Activated T-cell treated with anti-CD3 and anti-CD28 coated beads, Interleukin-2, amount 50 U/mL, for 4 hours (primary cell): Measurements from ENCODE around the gene MPHOSPH6. TPM values are rescaled to one million over a fixed set of nuclear protein-coding genes. Genes with fewer than 3 reads are reported as not detected.
"Not testable (repeated sequence)": the region's sequence is repeated elsewhere in the genome, so short reads cannot be mapped to it uniquely, and the experiment has no call there.

Source experiments
- ATAC-seq, 2 donors: fragments of 200-7000 bp; cut with Tn5 transposase; one replicate each; pipeline ENCODE4 v1.10.0; 2021
- DNase-seq: peaks from one replicate; pipeline ENCODE4 v3.0.0-alpha.2; 2020
- H3K27me3 Mint-ChIP-seq: one replicate; pipeline ENCODE4 v1.8.0; 2021; ENCODE audit warnings: low read depth, mixed read lengths
- H3K36me3 Mint-ChIP-seq: one replicate; pipeline ENCODE4 v1.8.0; 2022; ENCODE audit warnings: mixed read lengths; ENCODE audit not compliant: insufficient read depth
- H3K4me1 Mint-ChIP-seq: one replicate; pipeline ENCODE4 v1.8.0; 2021; ENCODE audit warnings: low read depth, mixed read lengths
- H3K4me3 Mint-ChIP-seq: one replicate; pipeline ENCODE4 v1.8.0; 2021; ENCODE audit warnings: mild to moderate bottlenecking, moderate library complexity, mixed read lengths
- H3K9me3 Mint-ChIP-seq: one replicate; pipeline ENCODE4 v1.8.0; 2021; ENCODE audit warnings: mixed read lengths
- total RNA-seq, 3 donors: library from RNA; stranded (reverse); gene quantifications; one replicate each; pipeline ENCODE4 v1.2.1, GENCODE V29; 2021

MPHOSPH6 gene, protein sequence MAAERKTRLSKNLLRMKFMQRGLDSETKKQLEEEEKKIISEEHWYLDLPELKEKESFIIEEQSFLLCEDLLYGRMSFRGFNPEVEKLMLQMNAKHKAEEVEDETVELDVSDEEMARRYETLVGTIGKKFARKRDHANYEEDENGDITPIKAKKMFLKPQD
- 10 to 100 TPM; 51.7 to 60.0 (median 59.3) TPM for total RNA-seq

DNA sequence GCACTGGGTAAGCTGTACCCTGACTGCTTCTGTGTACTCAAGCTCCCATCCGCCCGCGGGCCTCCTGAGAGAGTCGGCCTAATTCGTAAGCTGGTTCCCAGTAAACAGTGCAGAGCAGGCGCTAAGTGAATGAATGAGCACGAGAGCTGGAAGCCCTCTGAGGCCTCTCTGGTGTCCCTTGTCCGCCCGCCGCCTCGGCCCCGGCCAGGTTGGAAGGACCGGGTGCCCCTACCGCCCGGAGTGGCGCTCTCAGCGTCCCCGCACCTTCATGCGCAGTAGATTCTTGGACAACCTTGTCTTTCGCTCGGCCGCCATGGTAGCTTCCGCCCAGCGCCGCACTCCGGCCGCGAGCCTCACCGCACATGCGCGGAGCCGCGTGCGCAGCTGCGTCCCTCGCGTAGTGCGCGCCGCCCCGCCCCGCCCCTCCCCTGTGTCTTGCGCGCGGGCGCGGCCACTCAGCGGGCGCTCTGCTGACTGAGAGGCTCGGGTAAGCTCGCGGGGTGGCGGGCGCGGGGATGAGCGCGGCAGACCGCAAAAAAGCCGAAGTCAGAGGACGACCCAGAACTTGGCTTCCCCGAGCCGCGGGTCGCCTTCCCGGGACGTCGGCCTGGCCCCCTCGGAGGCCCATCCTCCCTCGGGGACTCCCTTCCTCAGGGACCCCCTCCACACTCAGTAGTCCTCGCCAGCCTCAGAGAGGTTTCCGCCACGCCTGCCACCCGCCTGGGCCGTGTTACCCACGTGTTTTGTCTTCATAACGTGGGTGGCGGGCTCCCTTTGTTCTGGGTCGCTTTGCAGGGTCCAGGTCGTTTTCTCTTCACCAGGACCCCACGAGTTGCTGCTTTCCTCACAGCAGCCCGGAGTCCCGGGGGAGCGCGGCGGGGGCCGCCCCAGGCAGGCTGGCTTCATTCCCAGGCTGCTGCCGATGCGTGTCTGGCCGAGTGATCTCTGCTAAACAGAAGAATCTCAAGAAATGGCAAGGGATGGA lies at the start of gene MPHOSPH6:
Gene MPHOSPH6 (minus strand): TSS at position 364 of the 985 bp plus-strand sequence. CDS start 49 bp downstream, at position 315.
- H3K9me3 Mint-ChIP-seq, result no peaks in the 10 kb centered on the region
- ATAC-seq (peak; percentile 96 to 97), DNase-seq (peak; percentile 88)
- peaks cover 14% of the 10 kb centered on the region for H3K27me3 Mint-ChIP-seq
- H3K36me3 Mint-ChIP-seq, result peaks cover 21% of the 10 kb centered on the region
- peak within 1 kb of the TSS; percentile 92 for H3K4me3 Mint-ChIP-seq
- H3K4me1 Mint-ChIP-seq, result peaks cover 25% of the 10 kb centered on the region

DNA sequence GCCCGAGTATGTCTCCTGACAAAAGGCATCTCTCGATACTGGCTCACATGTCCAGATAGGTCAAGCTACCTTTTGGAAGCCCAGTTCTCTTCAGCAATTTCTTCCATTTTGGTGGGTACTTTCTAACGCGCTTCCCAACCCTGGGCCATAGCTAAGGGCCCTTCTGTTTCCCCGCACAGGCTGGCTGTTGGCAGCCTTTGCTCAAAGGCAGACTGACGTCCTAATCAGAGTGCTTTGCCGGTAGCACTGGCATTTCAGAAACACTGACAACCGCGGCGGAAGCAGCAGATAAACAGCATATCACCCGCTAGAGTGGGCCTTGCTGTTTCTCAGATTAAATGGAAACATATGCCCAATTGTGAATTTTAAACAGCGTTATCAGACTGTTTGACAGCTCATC lies 49.3 kb upstream of the MPHOSPH6 start:
- Mint-ChIP-seq H3K36me3 (no peaks in the 10 kb centered on the region), H3K4me3 (no peak overlapping the region), H3K27me3 (peaks cover 8% of the 10 kb centered on the region), H3K4me1 (no peaks in the 10 kb centered on the region), H3K9me3 (no peaks in the 10 kb centered on the region)
- DNase-seq (no peak), ATAC-seq (no peak)

DNA sequence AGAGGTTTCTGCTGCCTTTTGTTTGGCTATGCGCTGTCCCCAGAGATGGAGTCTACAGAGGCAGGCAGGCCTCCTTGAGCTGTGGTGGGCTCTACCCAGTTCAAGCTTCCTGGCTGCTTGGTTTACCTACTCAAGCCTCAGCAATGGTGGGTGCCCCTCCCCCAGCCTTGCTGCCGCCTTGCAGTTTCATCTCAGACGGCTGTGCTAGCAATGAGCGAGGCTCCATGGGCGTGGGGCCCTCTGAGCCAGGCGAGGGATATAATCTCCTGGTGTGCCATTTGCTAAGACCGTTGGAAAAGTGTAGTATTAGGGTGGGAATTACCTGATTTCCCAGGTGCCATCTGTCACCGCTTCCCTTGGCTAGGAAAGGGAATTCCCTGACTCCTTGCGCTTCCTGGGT lies 39.3 kb upstream of the MPHOSPH6 start:
- not testable (repeated sequence) for ATAC-seq, H3K9me3 Mint-ChIP-seq, H3K4me3 Mint-ChIP-seq, DNase-seq, H3K36me3 Mint-ChIP-seq, H3K4me1 Mint-ChIP-seq
- peaks cover 21% of the 10 kb centered on the region for H3K27me3 Mint-ChIP-seq

DNA sequence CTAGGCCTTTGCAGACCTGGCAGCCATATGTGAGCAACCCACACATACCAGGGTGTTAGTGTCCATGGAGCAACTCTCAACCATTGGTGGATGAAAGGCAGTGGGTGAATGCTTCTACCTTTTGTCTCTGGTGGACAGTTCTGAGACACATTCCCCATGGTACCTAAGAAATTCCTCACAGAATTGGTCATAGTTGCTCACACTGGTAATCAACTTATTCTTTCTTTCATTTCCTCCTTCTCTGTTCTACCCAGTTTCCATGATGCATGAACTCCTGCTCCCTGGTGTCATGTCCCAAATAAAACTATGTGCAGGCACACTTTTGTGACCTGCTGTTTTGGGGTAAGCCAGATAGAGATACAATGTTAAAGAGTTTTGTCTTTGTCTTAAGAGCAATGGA lies 33.2 kb upstream of the MPHOSPH6 start:
- Mint-ChIP-seq H3K36me3 (no peaks in the 10 kb centered on the region), H3K27me3 (peaks cover 6% of the 10 kb centered on the region), H3K4me3 (no peak overlapping the region), H3K4me1 (no peaks in the 10 kb centered on the region), H3K9me3 (peaks cover 4% of the 10 kb centered on the region)
- ATAC-seq (no peak), DNase-seq (no peak)

DNA sequence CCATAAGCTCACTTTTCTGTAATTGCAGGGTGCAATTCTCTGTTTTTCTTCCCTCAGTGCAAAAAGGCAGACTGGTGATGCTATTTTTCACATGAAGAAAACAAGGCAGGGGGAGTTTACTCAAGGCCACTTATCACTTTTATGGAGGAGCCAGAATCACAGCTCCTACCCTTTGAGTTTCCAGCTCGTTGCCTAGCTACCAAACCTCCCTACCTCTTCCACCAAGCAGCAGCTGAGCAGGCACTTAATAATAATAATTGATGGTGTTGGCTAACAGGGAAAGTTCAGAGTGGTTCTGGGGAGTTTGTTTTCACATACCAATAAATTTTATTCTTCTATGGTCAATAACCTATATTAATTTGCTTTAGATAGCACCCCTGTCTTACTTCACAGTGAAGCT lies 31.9 kb upstream of the MPHOSPH6 start:
- Mint-ChIP-seq H3K36me3 (no peaks in the 10 kb centered on the region), H3K9me3 (peaks cover 4% of the 10 kb centered on the region), H3K4me3 (no peak overlapping the region), H3K4me1 (no peaks in the 10 kb centered on the region), H3K27me3 (peaks cover 3% of the 10 kb centered on the region)
- DNase-seq (no peak), ATAC-seq (no peak)

DNA sequence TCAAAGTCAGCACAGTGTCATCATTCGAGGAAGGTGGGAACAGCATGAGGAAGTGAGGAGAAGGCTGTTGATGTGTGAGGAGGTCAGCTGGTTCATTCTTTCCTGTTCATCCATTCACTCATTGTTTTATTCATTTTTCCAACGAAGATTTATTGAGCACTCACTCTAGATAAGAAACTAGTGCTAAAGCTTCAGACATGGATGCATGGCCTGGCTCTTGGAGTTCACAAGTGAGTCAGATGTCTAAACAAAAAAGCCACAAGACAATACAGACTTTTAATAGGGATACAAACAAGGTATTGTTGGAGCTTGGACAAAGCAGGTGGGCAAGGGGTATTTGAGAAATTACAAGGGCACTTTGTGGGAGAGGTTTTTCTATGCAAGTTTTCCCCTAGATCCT lies 31.3 kb upstream of the MPHOSPH6 start:
- H3K27me3 Mint-ChIP-seq, result peaks cover under 1% of the 10 kb centered on the region

DNA sequence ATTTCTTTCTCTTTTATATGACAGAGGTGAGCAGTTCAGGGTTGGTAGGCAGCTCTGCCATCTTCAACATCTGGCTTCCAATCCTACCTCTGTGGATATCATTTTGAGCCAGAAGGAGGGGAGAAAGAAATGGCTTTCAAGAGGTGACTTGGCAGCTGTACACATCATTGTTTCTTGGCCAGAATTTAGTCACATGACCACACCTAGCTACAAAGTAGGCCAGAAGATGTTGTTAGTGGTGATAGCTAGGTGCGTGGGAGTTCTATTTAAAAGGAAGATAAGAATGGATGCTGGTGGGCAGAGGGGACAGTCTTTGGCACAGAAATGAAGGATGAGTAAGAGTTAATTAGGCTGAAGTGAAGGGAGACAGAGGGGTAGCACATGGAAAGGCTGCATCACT lies 29.2 kb upstream of the MPHOSPH6 start:
- H3K4me3 Mint-ChIP-seq, result no peak overlapping the region
- ATAC-seq, result peak in 1 of 2 donors; percentile 14

More for the DNA sequence above, 31.3 kb upstream of the MPHOSPH6 start:
- ATAC-seq (no peak), DNase-seq (no peak)
- Mint-ChIP-seq H3K9me3 (peaks cover 4% of the 10 kb centered on the region), H3K4me3 (no peak overlapping the region), H3K4me1 (no peaks in the 10 kb centered on the region), H3K36me3 (no peaks in the 10 kb centered on the region)

DNA sequence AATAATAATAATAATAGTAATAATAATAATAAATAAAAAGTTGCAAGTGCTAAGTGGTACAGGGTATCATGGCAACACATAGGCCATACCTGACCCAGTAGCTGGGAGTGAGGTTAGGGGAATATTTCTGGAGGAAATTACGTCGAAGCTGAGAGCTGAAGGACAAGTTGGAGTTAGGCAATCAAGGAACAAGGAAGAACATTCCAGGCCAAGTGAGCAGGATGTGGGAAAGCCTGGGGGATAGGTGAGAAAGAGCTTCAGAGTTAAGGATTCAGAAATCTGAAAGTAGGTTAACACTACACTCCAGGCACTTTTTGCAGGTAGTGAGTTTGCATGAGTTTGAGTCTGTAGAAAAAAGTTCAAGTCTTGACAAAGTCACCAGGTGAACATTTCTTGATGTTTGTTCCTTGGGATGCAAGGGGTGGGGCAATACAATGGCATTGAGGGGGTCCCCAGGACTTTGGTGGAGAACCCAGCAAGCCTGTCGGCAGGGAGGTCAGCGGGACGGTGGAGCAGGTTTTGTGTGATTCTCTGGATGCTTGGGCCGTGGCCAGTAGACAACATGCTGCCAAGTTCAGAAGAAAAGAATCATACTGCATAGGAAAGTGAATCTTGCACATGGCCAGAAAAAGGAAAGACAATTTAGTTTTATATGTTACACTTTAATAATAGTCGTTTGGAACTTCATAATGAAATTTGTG lies 27.7 kb upstream of the MPHOSPH6 start:
- Mint-ChIP-seq H3K27me3 (no peaks in the 10 kb centered on the region), H3K36me3 (no peaks in the 10 kb centered on the region), H3K9me3 (peaks cover 4% of the 10 kb centered on the region), H3K4me1 (peaks cover 8% of the 10 kb centered on the region), H3K4me3 (no peak overlapping the region)
- DNase-seq (no peak), ATAC-seq (no peak)

More for the DNA sequence above, 29.2 kb upstream of the MPHOSPH6 start:
- Mint-ChIP-seq H3K36me3 (no peaks in the 10 kb centered on the region), H3K9me3 (peaks cover 4% of the 10 kb centered on the region), H3K4me1 (no peaks in the 10 kb centered on the region), H3K27me3 (no peaks in the 10 kb centered on the region)
- DNase-seq, result no peak

DNA sequence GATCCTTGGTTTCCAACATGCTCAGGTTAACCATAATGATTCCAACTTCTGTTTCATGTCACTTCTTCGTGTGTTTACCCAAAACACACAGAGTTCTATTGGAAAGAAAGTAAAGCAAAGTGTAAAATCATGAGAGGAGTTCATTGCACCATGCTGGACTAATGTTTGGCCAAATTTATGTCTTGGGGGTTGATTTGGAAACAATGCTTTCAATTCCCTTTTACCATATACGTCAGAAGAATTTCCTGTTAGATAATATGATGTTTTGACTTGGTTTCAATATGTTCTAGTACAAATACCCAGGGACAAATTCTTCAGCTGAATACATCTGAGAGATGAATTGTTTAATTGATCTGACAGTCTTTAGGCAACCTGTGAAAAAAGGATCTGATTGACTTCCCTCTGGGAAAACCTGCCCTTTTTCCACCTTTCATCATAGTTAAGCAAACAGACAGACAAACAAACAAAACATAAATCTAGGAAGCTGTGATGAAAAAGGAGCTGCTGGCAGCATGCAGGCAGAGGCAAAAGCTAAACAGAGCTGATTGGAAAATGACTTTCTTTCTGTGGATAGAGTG lies 26.0 kb upstream of the MPHOSPH6 start:
- Mint-ChIP-seq H3K4me1 (peaks cover 13% of the 10 kb centered on the region), H3K4me3 (no peak overlapping the region), H3K27me3 (no peaks in the 10 kb centered on the region), H3K36me3 (no peaks in the 10 kb centered on the region), H3K9me3 (peaks cover under 1% of the 10 kb centered on the region)
- ATAC-seq, result no peak
- DNase-seq, result no peak

DNA sequence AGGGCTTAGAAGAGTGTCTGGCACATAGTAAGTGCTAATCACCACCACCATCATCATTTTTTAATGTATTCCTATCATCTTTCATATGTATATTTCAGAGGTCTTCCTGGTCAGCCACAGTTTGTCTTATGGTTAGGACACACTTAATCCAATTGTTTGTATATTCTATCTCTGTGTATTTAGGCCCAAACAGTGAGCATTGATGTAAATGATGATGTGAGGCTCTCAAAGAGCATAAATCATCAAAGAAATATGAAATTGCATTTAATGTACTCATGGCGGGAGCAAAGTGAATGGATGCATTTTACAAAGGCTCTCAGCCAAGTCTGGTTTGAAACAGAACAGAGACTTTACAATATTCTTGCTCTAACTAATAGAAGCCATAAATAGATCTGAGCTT lies 24.1 kb upstream of the MPHOSPH6 start:
- Mint-ChIP-seq H3K4me3 (no peak overlapping the region), H3K9me3 (no peaks in the 10 kb centered on the region), H3K27me3 (peaks cover 2% of the 10 kb centered on the region), H3K36me3 (no peaks in the 10 kb centered on the region), H3K4me1 (peaks cover 13% of the 10 kb centered on the region)
- DNase-seq (no peak), ATAC-seq (no peak)

DNA sequence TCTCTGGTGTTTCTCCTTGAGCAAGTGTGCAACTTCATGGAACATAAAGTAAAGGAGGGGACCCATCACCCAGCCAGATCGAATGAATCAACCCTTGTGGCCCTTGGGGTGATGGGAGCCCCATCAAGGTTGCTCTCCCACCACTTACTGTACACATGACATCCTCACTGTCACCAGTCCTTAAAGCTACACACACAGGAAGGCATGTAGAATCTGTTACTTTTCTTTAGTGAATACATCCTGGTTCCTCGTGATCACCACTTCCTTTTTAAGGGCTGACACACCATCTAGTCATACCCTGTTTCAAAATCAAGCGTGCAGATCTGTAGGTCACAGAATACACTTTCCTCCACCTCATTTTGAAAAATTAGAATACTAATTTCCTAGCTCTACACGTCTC lies 22.6 kb upstream of the MPHOSPH6 start:
- DNase-seq (no peak), ATAC-seq (peak; percentile 91 to 97)
- H3K4me3 Mint-ChIP-seq, result no peak overlapping the region
- H3K27me3 Mint-ChIP-seq, result peaks cover 2% of the 10 kb centered on the region
- no peaks in the 10 kb centered on the region for H3K9me3 Mint-ChIP-seq
- peaks cover 18% of the 10 kb centered on the region for H3K4me1 Mint-ChIP-seq
- H3K36me3 Mint-ChIP-seq, result no peaks in the 10 kb centered on the region

DNA sequence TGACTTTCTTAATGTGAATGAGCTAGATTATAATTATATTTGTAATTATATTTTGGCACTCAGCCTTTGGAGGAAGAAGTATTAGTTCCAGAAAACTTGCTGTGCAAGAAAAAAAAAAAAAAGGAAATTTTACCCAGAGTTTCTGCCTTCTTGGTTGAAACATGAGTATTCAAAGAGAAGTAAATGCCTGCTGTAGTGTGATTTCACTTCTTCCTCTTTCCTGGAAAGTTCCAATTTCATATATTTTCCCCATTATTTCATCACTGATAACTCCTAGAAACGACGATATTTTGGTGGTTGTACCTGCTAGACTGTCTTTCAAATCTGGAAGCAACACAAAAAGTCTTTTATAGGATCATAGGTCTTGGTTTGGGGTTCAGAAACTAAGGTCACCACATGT lies 20.4 kb upstream of the MPHOSPH6 start:
- ATAC-seq (no peak), DNase-seq (no peak)
- H3K4me3 Mint-ChIP-seq, result no peak overlapping the region
- H3K9me3 Mint-ChIP-seq, result no peaks in the 10 kb centered on the region
- H3K36me3 Mint-ChIP-seq, result no peaks in the 10 kb centered on the region
- H3K27me3 Mint-ChIP-seq, result peaks cover 6% of the 10 kb centered on the region
- peaks cover 20% of the 10 kb centered on the region for H3K4me1 Mint-ChIP-seq

DNA sequence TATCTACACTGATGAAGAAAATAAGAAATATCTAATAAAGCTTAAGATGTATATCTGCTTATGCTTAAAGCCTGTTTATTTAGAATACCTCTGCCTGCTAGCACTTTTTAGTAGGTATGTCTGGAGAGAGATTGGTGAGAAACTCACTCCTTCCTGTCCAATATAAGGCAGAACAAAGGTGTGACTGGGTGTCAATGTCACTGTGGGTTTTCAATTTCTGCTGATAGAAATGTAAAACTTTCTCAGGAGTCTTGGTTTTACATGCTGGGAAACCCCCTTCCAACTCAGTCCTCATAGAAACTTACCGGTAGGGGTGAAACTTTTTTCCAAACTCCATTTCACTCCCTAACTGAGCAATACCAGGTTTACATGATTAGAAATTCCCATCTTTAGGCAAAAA lies 17.8 kb upstream of the MPHOSPH6 start:
- no peaks in the 10 kb centered on the region for H3K36me3 Mint-ChIP-seq
- DNase-seq (no peak), ATAC-seq (peak; percentile 49 to 65)

DNA sequence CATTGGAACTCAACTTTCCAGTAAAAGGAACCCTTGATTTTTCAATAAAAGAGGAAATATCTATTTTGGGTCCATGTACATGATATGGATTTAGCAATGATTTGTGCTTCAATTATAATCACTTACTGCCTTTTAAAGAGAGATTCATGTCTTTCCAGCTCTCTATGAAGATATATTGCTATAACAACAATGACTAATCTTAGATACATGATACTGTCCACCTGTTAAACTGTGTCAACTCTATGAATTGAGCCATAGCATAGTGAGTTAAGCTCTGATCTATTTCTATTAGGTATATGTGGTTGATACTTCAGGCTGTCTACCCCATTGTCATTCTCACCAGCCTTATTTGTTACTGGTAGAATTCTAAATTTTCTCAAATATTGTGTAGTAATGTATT lies 15.0 kb upstream of the MPHOSPH6 start:
- Mint-ChIP-seq H3K4me3 (no peak overlapping the region), H3K36me3 (no peaks in the 10 kb centered on the region), H3K9me3 (no peaks in the 10 kb centered on the region), H3K4me1 (peaks cover 7% of the 10 kb centered on the region), H3K27me3 (peaks cover 19% of the 10 kb centered on the region)
- no peak for DNase-seq
- ATAC-seq, result no peak

More for the DNA sequence above, 17.8 kb upstream of the MPHOSPH6 start:
- H3K4me1 Mint-ChIP-seq, result peaks cover 14% of the 10 kb centered on the region
- no peaks in the 10 kb centered on the region for H3K9me3 Mint-ChIP-seq
- H3K4me3 Mint-ChIP-seq, result no peak overlapping the region
- H3K27me3 Mint-ChIP-seq, result peaks cover 14% of the 10 kb centered on the region
